H9 (cell line): ENCODE data around the gene ELF2. TPM values are rescaled to one million over a fixed set of nuclear protein-coding genes. Genes with fewer than 3 reads are reported as not detected.
A peak's percentile ranks its signal among the peaks of the same experiment; 100 is the strongest.

Experiments
- DNase-seq: peaks from one replicate; pipeline ENCODE4 v3.0.0-alpha.2; 2017
- H2AFZ ChIP-seq: one replicate; pipeline ENCODE4 v1.6.1; 2013; ENCODE audit warnings: mild to moderate bottlenecking, low read length, control low read depth, moderate library complexity
- H2AK5ac ChIP-seq: 2 replicates; pipeline ENCODE4 v1.6.1; 2013; ENCODE audit warnings: low read length, control low read depth, mixed read lengths; ENCODE audit not compliant: insufficient read length
- H2BK120ac ChIP-seq: one replicate; pipeline ENCODE4 v1.6.1; 2013; ENCODE audit warnings: low read depth, mild to moderate bottlenecking, low read length, control low read depth, inconsistent platforms; ENCODE audit not compliant: poor library complexity, severe bottlenecking
- H2BK12ac ChIP-seq: 2 replicates; pipeline ENCODE4 v1.6.1; 2013; ENCODE audit warnings: low read length, control low read depth, mixed read lengths, low read depth; ENCODE audit not compliant: insufficient read length
- H2BK15ac ChIP-seq: 2 replicates; pipeline ENCODE4 v1.6.1; 2013; ENCODE audit warnings: low read depth, low read length, control low read depth
- H2BK20ac ChIP-seq: one replicate; pipeline ENCODE4 v1.6.1; 2013; ENCODE audit warnings: low read depth, mild to moderate bottlenecking, low read length, control low read depth, inconsistent platforms; ENCODE audit not compliant: poor library complexity, severe bottlenecking
- H2BK5ac ChIP-seq: 2 replicates; pipeline ENCODE4 v1.6.1; 2013; ENCODE audit warnings: low read length, control low read depth, mixed read lengths; ENCODE audit not compliant: insufficient read length
- H3K14ac ChIP-seq: 2 replicates; pipeline ENCODE4 v1.6.1; 2013; ENCODE audit warnings: low read length, control low read depth; ENCODE audit not compliant: insufficient read depth
- H3K18ac ChIP-seq: 2 replicates; pipeline ENCODE4 v1.6.1; 2013; ENCODE audit warnings: low read depth, mild to moderate bottlenecking, mixed read lengths, low read length, control low read depth; ENCODE audit not compliant: insufficient read length
- H3K23ac ChIP-seq: 2 replicates; pipeline ENCODE4 v1.6.1; 2013; ENCODE audit warnings: low read length, control low read depth, mixed read lengths, low read depth; ENCODE audit not compliant: insufficient read length
- H3K23me2 ChIP-seq: 2 replicates; pipeline ENCODE4 v1.6.1; 2013; ENCODE audit warnings: low read depth, mild to moderate bottlenecking, mixed read lengths, low read length, control low read depth; ENCODE audit not compliant: insufficient read length, poor library complexity, severe bottlenecking
- H3K27ac ChIP-seq: 2 replicates; pipeline ENCODE4 v1.5.1; 2013; ENCODE audit warnings: low read length, control low read depth, mixed read lengths, low read depth; ENCODE audit not compliant: insufficient read length
- H3K27me3 ChIP-seq: 2 replicates; pipeline ENCODE4 v1.6.1; 2013; ENCODE audit warnings: low read length, control low read depth, inconsistent platforms; ENCODE audit not compliant: insufficient read depth
- H3K4ac ChIP-seq: 2 replicates; pipeline ENCODE4 v1.6.1; 2013; ENCODE audit warnings: low read depth, mild to moderate bottlenecking, control low read depth, inconsistent platforms, low read length, moderate library complexity
- H3K4me1 ChIP-seq: 2 replicates; pipeline ENCODE4 v1.6.1; 2013; ENCODE audit warnings: low read length, control low read depth, inconsistent platforms; ENCODE audit not compliant: insufficient read depth
- H3K4me2 ChIP-seq: 2 replicates; pipeline ENCODE4 v1.6.1; 2013; ENCODE audit warnings: low read length, control low read depth, mixed read lengths; ENCODE audit not compliant: insufficient read length, insufficient read depth
- H3K56ac ChIP-seq: 2 replicates; pipeline ENCODE4 v1.6.1; 2013; ENCODE audit warnings: low read depth, mild to moderate bottlenecking, mixed read lengths, low read length, control low read depth; ENCODE audit not compliant: insufficient read length
- H3K79me1 ChIP-seq: 2 replicates; pipeline ENCODE4 v1.6.1; 2013; ENCODE audit warnings: low read depth, mild to moderate bottlenecking, moderate library complexity, low read length, control low read depth, inconsistent platforms; ENCODE audit not compliant: insufficient read depth, poor library complexity, severe bottlenecking
- H3K79me2 ChIP-seq: 2 replicates; pipeline ENCODE4 v1.6.1; 2013; ENCODE audit warnings: low read length, control low read depth, inconsistent platforms; ENCODE audit not compliant: insufficient read depth
- H3K9ac ChIP-seq: 2 replicates; pipeline ENCODE4 v1.6.1; 2013; ENCODE audit warnings: low read length, control low read depth, mixed read lengths; ENCODE audit not compliant: insufficient read length; ENCODE audit errors: extremely low read depth
- H3K9me3 ChIP-seq: one replicate; pipeline ENCODE4 v1.6.1; 2013; ENCODE audit warnings: low read depth, low read length, inconsistent platforms; ENCODE audit not compliant: control insufficient read depth
- H3T11ph ChIP-seq: one replicate; pipeline ENCODE4 v1.6.1; 2013; ENCODE audit warnings: mild to moderate bottlenecking, low read length, control low read depth, inconsistent platforms
- H4K20me1 ChIP-seq: one replicate; pipeline ENCODE4 v1.6.1; 2013; ENCODE audit not compliant: control insufficient read depth, insufficient read length, insufficient read depth
- H4K5ac ChIP-seq: 2 replicates; pipeline ENCODE4 v1.6.1; 2013; ENCODE audit warnings: low read depth, mild to moderate bottlenecking, mixed read lengths, low read length, control low read depth; ENCODE audit not compliant: insufficient read length
- H4K8ac ChIP-seq: replicated peaks from 2 replicates; pipeline ENCODE4 v1.6.1; 2013; ENCODE audit warnings: low read length, control low read depth, mixed read lengths, low read depth; ENCODE audit not compliant: insufficient read length
- H4K91ac ChIP-seq: 2 replicates; pipeline ENCODE4 v1.6.1; 2013; ENCODE audit warnings: low read depth, mild to moderate bottlenecking, moderate library complexity, mixed read lengths, low read length, control low read depth; ENCODE audit not compliant: insufficient read length
- H3K27ac Mint-ChIP-seq, 3 experiments: 2 replicates in 2 of 3; 3 replicates in 1 of 3; pipeline ENCODE4 v1.8.0; 2020 to 2021; ENCODE audit warnings: mixed read lengths in 3 of 3, mild to moderate bottlenecking in 1 of 3, moderate library complexity in 1 of 3
- H3K27me3 Mint-ChIP-seq: 2 replicates; pipeline ENCODE4 v1.8.0; 2021; ENCODE audit warnings: low read depth, mild to moderate bottlenecking, moderate library complexity, mixed read lengths
- H3K36me3 Mint-ChIP-seq, 3 experiments: 2 replicates in 2 of 3; 3 replicates in 1 of 3; pipeline ENCODE4 v1.8.0; 2020 to 2021; ENCODE audit warnings: low read depth in 3 of 3, mixed read lengths in 3 of 3; ENCODE audit not compliant: insufficient read depth in 1 of 3
- H3K4me1 Mint-ChIP-seq, 2 experiments: 2 replicates each; pipeline ENCODE4 v1.8.0; 2020; ENCODE audit warnings: mixed read lengths in 2 of 2
- H3K4me3 Mint-ChIP-seq, 2 experiments: 2 replicates in 1 of 2; 3 replicates in 1 of 2; pipeline ENCODE4 v1.8.0; 2020 to 2021; ENCODE audit warnings: mild to moderate bottlenecking in 2 of 2, mixed read lengths in 2 of 2, moderate library complexity in 1 of 2
- H3K9me3 Mint-ChIP-seq, 2 experiments: 2 replicates in 1 of 2; 3 replicates in 1 of 2; pipeline ENCODE4 v1.8.0; 2020; ENCODE audit warnings: mild to moderate bottlenecking in 2 of 2, mixed read lengths in 2 of 2, moderate library complexity in 1 of 2
- CTCF ChIP-seq: fragments of 200-600 bp; sonication (generic); conservative IDR thresholded peaks from 3 replicates; pipeline ENCODE4 v1.8.0; 2021; ENCODE audit warnings: antibody characterized with exemption, mild to moderate bottlenecking
- WGBS: extraction: QIAGEN DNeasy Blood & Tissue Kit; methylation state at CpG from one replicate; pipeline ENCODE4 v1.1.7; 2013; ENCODE audit warnings: missing lambda C conversion rate, low lambda C conversion rate, mixed read lengths; ENCODE audit not compliant: insufficient read length; ENCODE audit errors: extremely low coverage; 5-methylcytosine and 5-hydroxymethylcytosine counted together
- total RNA-seq: library from RNA; stranded (reverse); gene quantifications from 2 replicates; pipeline ENCODE4 v1.2.1, GENCODE V29; 2021

Gene ELF2
- total RNA-seq, 1 experiment from 2014 or later, result 49.6 TPM

GRCh38 chr4:139126898-139127297, 50.1 kb downstream of the ELF2 start:
- DNase-seq, result no peak
- Histone ChIP-seq H3K4me2 (no peak overlapping the region), H3K23ac (no peak overlapping the region), H4K8ac (no peak overlapping the region), H3K79me1 (peaks cover 4% of the 10 kb centered on the region), H2BK5ac (no peak overlapping the region), H3T11ph (no peak overlapping the region), H3K9ac (no peak overlapping the region), H3K9me3 (no peaks in the 10 kb centered on the region), H3K14ac (no peak overlapping the region), H3K18ac (no peak overlapping the region), H4K5ac (no peak overlapping the region), H2AFZ (no peak overlapping the region), H2BK15ac (no peak overlapping the region), H4K20me1 (no peaks in the 10 kb centered on the region), H2BK12ac (no peak overlapping the region), H3K27me3 (no peaks in the 10 kb centered on the region), H2BK20ac (no peak overlapping the region), H3K23me2 (no peaks in the 10 kb centered on the region), H2AK5ac (no peak overlapping the region), H3K79me2 (no peaks in the 10 kb centered on the region), H3K27ac (no peak overlapping the region), H3K4ac (no peak overlapping the region), H3K4me1 (peaks cover 4% of the 10 kb centered on the region), H2BK120ac (no peak overlapping the region), H4K91ac (no peak overlapping the region), H3K56ac (no peak overlapping the region)
- peaks cover 0 to 22% (median 22%) of the 10 kb centered on the region in 3 experiments; a peak in 5 of 7 replicates for H3K36me3 Mint-ChIP-seq
- H3K27ac Mint-ChIP-seq, result peak overlapping the region in 1 of 3 experiments; percentile 14; a peak in 2 of 7 replicates
- no peak overlapping the region for H3K4me3 Mint-ChIP-seq
- no peak for TF ChIP-seq CTCF
- peaks cover 23 to 24% of the 10 kb centered on the region in 2 experiments for H3K4me1 Mint-ChIP-seq
- H3K27me3 Mint-ChIP-seq, result no peaks in the 10 kb centered on the region
- H3K9me3 Mint-ChIP-seq, result no peaks in the 10 kb centered on the region
- no CpG with 5 or more reads among the region's 3 CpGs for WGBS
